ENCODE measurements around the gene MICALL1. TPM values are rescaled to one million over a fixed set of nuclear protein-coding genes. Genes with fewer than 3 reads are reported as not detected.

MICALL1 gene
- total RNA-seq, 1 donor from 2014 or later = 27.7 TPM

- Mint-ChIP-seq H3K27ac (no peak overlapping the region), H3K9me3 (no peaks in the 10 kb centered on the region)
Measured at GRCh38 chr22:37982938-37983859, 77.1 kb downstream of the MICALL1 start.

GRCh38 chr22:37983860-37984791 is 78.0 kb downstream of the MICALL1 start, which contains the start of gene SOX10:
Gene SOX10 (minus strand): TSS chr22:37984555. CDS start chr22:37983784, 771 bp downstream.
- H3K4me1 Mint-ChIP-seq = no peaks in the 10 kb centered on the region
- no peaks in the 10 kb centered on the region for H3K27me3 Mint-ChIP-seq
- H3K27ac Mint-ChIP-seq = no peak within 1 kb of the TSS
- intact Hi-C loops (cut with micrococcal nuclease) = no loop called here
- no peak for DNase-seq
- no peak within 1 kb of the TSS for H3K4me3 Mint-ChIP-seq
- no peaks in the 10 kb centered on the region for H3K9me3 Mint-ChIP-seq
- H3K36me3 Mint-ChIP-seq (ENCODE audit: low read depth) = no peaks in the 10 kb centered on the region

More at GRCh38 chr22:37982938-37983859, 77.1 kb downstream of the MICALL1 start:
- intact Hi-C loops (cut with micrococcal nuclease) = no loop called here
- Mint-ChIP-seq H3K27me3 (no peaks in the 10 kb centered on the region), H3K4me1 (no peaks in the 10 kb centered on the region), H3K36me3 (ENCODE audit: low read depth) (no peaks in the 10 kb centered on the region), H3K4me3 (no peak overlapping the region)
- DNase-seq = no peak

GRCh38 chr22:37985050-37985585 is 79.0 kb downstream of the MICALL1 start:
- no peaks in the 10 kb centered on the region for H3K9me3 Mint-ChIP-seq
- H3K4me1 Mint-ChIP-seq = no peaks in the 10 kb centered on the region
- no peak for DNase-seq
- H3K27me3 Mint-ChIP-seq = no peaks in the 10 kb centered on the region
- H3K4me3 Mint-ChIP-seq = no peak overlapping the region
- intact Hi-C loops (cut with micrococcal nuclease) = no loop called here
- no peak overlapping the region for H3K27ac Mint-ChIP-seq
- H3K36me3 Mint-ChIP-seq (ENCODE audit: low read depth) = no peaks in the 10 kb centered on the region

- H3K4me1 Mint-ChIP-seq = no peaks in the 10 kb centered on the region
- DNase-seq = no peak
- H3K27ac Mint-ChIP-seq = no peak overlapping the region
- no peaks in the 10 kb centered on the region for H3K9me3 Mint-ChIP-seq
- H3K36me3 Mint-ChIP-seq (ENCODE audit: low read depth) = no peaks in the 10 kb centered on the region
- no peak overlapping the region for H3K4me3 Mint-ChIP-seq
- no peaks in the 10 kb centered on the region for H3K27me3 Mint-ChIP-seq
- intact Hi-C loops (cut with micrococcal nuclease) = no loop called here
Measured at GRCh38 chr22:37985751-37986281, 79.7 kb downstream of the MICALL1 start.

GRCh38 chr22:37986371-37986770 is 80.3 kb downstream of the MICALL1 start:
- Mint-ChIP-seq H3K4me3 (no peak overlapping the region), H3K27ac (no peak overlapping the region), H3K27me3 (no peaks in the 10 kb centered on the region), H3K9me3 (no peaks in the 10 kb centered on the region), H3K4me1 (no peaks in the 10 kb centered on the region), H3K36me3 (ENCODE audit: low read depth) (no peaks in the 10 kb centered on the region)
- DNase-seq = no peak
- intact Hi-C loops (cut with micrococcal nuclease) = no loop called here

GRCh38 chr22:37989146-37990045 is 83.3 kb downstream of the MICALL1 start:
- Mint-ChIP-seq H3K36me3 (ENCODE audit: low read depth) (no peaks in the 10 kb centered on the region), H3K27ac (no peak overlapping the region), H3K27me3 (no peaks in the 10 kb centered on the region), H3K4me1 (no peaks in the 10 kb centered on the region), H3K9me3 (no peaks in the 10 kb centered on the region), H3K4me3 (no peak overlapping the region)
- DNase-seq = no peak
- intact Hi-C loops (cut with micrococcal nuclease) = no loop called here

- H3K4me1 Mint-ChIP-seq = no peaks in the 10 kb centered on the region
- no peak overlapping the region for H3K27ac Mint-ChIP-seq
Measured at GRCh38 chr22:37990301-37990700, 84.2 kb downstream of the MICALL1 start.

GRCh38 chr22:37990862-37991261 is 84.8 kb downstream of the MICALL1 start:
- no peak overlapping the region for H3K4me3 Mint-ChIP-seq
- no peak overlapping the region for H3K27ac Mint-ChIP-seq
- intact Hi-C loops (cut with micrococcal nuclease) = no loop called here
- no peaks in the 10 kb centered on the region for H3K36me3 Mint-ChIP-seq (ENCODE audit: low read depth)
- H3K27me3 Mint-ChIP-seq = no peaks in the 10 kb centered on the region
- no peak for DNase-seq
- H3K4me1 Mint-ChIP-seq = no peaks in the 10 kb centered on the region
- no peaks in the 10 kb centered on the region for H3K9me3 Mint-ChIP-seq

More at GRCh38 chr22:37990301-37990700, 84.2 kb downstream of the MICALL1 start:
- intact Hi-C loops (cut with micrococcal nuclease) = no loop called here
- DNase-seq = no peak
- H3K36me3 Mint-ChIP-seq (ENCODE audit: low read depth) = no peaks in the 10 kb centered on the region
- no peaks in the 10 kb centered on the region for H3K9me3 Mint-ChIP-seq
- no peaks in the 10 kb centered on the region for H3K27me3 Mint-ChIP-seq
- no peak overlapping the region for H3K4me3 Mint-ChIP-seq

GRCh38 chr22:37991731-37992442 is 85.8 kb downstream of the MICALL1 start:
- Mint-ChIP-seq H3K27ac (no peak overlapping the region), H3K4me3 (no peak overlapping the region), H3K27me3 (no peaks in the 10 kb centered on the region), H3K36me3 (ENCODE audit: low read depth) (no peaks in the 10 kb centered on the region), H3K9me3 (no peaks in the 10 kb centered on the region), H3K4me1 (no peaks in the 10 kb centered on the region)
- DNase-seq = no peak
- intact Hi-C loops (cut with micrococcal nuclease) = no loop called here

Other genes starting within 250 kb of the MICALL1 start
- 49.3 and 51.2 TPM in 2 replicates for gene PDXP, start 247.6 kb upstream of the MICALL1 start, total RNA-seq
- 361 and 362 TPM in 2 replicates for gene LGALS1, start 230.7 kb upstream of the MICALL1 start, total RNA-seq
- 67.9 and 70.3 TPM in 2 replicates for gene NOL12, start 220.0 kb upstream of the MICALL1 start, total RNA-seq
- gene TRIOBP, start 209.2 kb upstream of the MICALL1 start, total RNA-seq = 33.3 and 34.8 TPM in 2 replicates
- 27.7 and 28.9 TPM in 2 replicates for gene GCAT, start 98.4 kb upstream of the MICALL1 start, total RNA-seq
- not detected in 2 replicates for gene GALR3, start 82.9 kb upstream of the MICALL1 start, total RNA-seq
- gene ANKRD54, start 62.0 kb upstream of the MICALL1 start, total RNA-seq = 27.2 and 29.9 TPM in 2 replicates
- 460 and 480 TPM in 2 replicates for gene EIF3L, start 56.9 kb upstream of the MICALL1 start, total RNA-seq
- 0.37 TPM in 1 of 2 replicates, not detected in the other for gene C22orf23, start 47.3 kb downstream of the MICALL1 start, total RNA-seq
- gene POLR2F, start 47.4 kb downstream of the MICALL1 start, total RNA-seq = 113 TPM in 2 replicates
- gene SOX10, start 78.3 kb downstream of the MICALL1 start, total RNA-seq = not detected in 2 replicates
- gene PICK1, start 151.1 kb downstream of the MICALL1 start, total RNA-seq = 11.9 and 15.1 TPM in 2 replicates
- gene SLC16A8, start 177.9 kb downstream of the MICALL1 start, total RNA-seq = not detected in 2 replicates
- 0.19 and 0.45 TPM in 2 replicates for gene BAIAP2L2, start 204.4 kb downstream of the MICALL1 start, total RNA-seq